ENCODE results near the gene GCKR.

GCKR gene

GRCh38 chr2:27496357-27497287, at the start of gene GCKR:
TSS of gene GCKR (plus strand) at chr2:27496839. CDS start at chr2:27496905, 66 bp downstream.
- DNase-seq = no peak

GRCh38 chr2:27448381-27448780, 48.3 kb upstream of the GCKR start:
- no peak for DNase-seq

GRCh38 chr2:27451095-27451494, 45.5 kb upstream of the GCKR start:
- DNase-seq = no peak

- DNase-seq = no peak
These were observed 42.7 kb upstream of the GCKR start for GRCh38 chr2:27453968-27454367.

GRCh38 chr2:27461118-27461517, 35.5 kb upstream of the GCKR start:
- DNase-seq = no peak

GRCh38 chr2:27464443-27464842, 32.2 kb upstream of the GCKR start:
- DNase-seq = no peak

- DNase-seq = no peak
These were observed 24.7 kb upstream of the GCKR start for GRCh38 chr2:27471961-27472360.

GRCh38 chr2:27485496-27485895, 11.1 kb upstream of the GCKR start:
- DNase-seq = no peak

GRCh38 chr2:27489118-27489497, 7.5 kb upstream of the GCKR start:
- DNase-seq = no peak

- peak; percentile 98 for DNase-seq
These were observed 6.9 kb upstream of the GCKR start, which contains the start of gene IFT172 for GRCh38 chr2:27489498-27490397. TSS of gene IFT172 (minus strand) at chr2:27489743. CDS start at chr2:27489653, 90 bp downstream.

GRCh38 chr2:27492557-27492956, 4.1 kb upstream of the GCKR start:
- no peak for DNase-seq

GRCh38 chr2:27493948-27494283, 2.7 kb upstream of the GCKR start:
- DNase-seq = no peak

GRCh38 chr2:27494284-27494943, 2.2 kb upstream of the GCKR start:
- DNase-seq = no peak

GRCh38 chr2:27494944-27495554, 1.6 kb upstream of the GCKR start, which contains the start of gene FNDC4:
TSS of gene FNDC4 (minus strand) at chr2:27495200. CDS start at chr2:27494679, 521 bp downstream.
- DNase-seq = peak; percentile 11

GRCh38 chr2:27495840-27496356, 741 bp upstream of the GCKR start:
- DNase-seq = no peak

- DNase-seq = no peak
These were observed 619 bp downstream of the GCKR start for GRCh38 chr2:27497288-27497627.

- no peak for DNase-seq
These were observed 2.3 kb downstream of the GCKR start for GRCh38 chr2:27498975-27499374.

- DNase-seq = no peak
These were observed 4.4 kb downstream of the GCKR start for GRCh38 chr2:27501042-27501441.

- no peak for DNase-seq
These were observed 5.5 kb downstream of the GCKR start for GRCh38 chr2:27502142-27502541.

- DNase-seq = no peak
These were observed 9.9 kb downstream of the GCKR start for GRCh38 chr2:27506587-27506986.

- DNase-seq = no peak
These were observed 10.7 kb downstream of the GCKR start for GRCh38 chr2:27507293-27507692.

GRCh38 chr2:27509326-27509725, 12.7 kb downstream of the GCKR start:
- no peak for DNase-seq

Measured in stimulated activated CD4-positive, alpha-beta T cell treated with anti-CD3 and anti-CD28 coated beads, Interleukin-4, amount 100 ng/mL, for 1 hour (primary cell).